ENCODE data around the gene SLAIN2.
"Not testable (repeated sequence)": the region's sequence is repeated elsewhere in the genome, so short reads cannot be mapped to it uniquely, and the experiment has no call there.

SLAIN2 gene

DNA sequence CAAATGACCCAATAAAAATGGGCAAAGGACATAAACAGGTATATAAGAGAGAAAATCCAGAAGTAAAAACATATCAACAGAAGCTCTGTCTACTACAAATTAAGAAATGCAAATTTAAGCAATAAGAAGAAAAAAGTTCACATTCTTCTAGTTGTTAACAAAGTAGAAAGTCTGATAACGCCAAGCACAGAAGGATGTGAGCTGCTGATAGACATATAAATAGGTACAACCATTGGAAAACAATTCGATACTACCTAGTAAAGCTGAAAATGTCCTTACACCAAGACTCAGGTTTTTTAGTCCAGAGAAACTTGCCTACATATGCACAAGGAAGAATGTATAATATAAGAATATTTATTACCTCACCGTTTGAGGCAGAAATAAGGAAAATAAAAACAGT lies 35.8 kb upstream of the SLAIN2 start:
- TF ChIP-seq, protein P1, sequence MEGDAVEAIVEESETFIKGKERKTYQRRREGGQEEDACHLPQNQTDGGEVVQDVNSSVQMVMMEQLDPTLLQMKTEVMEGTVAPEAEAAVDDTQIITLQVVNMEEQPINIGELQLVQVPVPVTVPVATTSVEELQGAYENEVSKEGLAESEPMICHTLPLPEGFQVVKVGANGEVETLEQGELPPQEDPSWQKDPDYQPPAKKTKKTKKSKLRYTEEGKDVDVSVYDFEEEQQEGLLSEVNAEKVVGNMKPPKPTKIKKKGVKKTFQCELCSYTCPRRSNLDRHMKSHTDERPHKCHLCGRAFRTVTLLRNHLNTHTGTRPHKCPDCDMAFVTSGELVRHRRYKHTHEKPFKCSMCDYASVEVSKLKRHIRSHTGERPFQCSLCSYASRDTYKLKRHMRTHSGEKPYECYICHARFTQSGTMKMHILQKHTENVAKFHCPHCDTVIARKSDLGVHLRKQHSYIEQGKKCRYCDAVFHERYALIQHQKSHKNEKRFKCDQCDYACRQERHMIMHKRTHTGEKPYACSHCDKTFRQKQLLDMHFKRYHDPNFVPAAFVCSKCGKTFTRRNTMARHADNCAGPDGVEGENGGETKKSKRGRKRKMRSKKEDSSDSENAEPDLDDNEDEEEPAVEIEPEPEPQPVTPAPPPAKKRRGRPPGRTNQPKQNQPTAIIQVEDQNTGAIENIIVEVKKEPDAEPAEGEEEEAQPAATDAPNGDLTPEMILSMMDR (IDR thresholded peaks at IDR 0.05; ENCODE audit: insufficient read depth, low read depth, low read length, missing control alignments): no peak
- DNase-seq (ENCODE audit: low read depth): no peak

DNA sequence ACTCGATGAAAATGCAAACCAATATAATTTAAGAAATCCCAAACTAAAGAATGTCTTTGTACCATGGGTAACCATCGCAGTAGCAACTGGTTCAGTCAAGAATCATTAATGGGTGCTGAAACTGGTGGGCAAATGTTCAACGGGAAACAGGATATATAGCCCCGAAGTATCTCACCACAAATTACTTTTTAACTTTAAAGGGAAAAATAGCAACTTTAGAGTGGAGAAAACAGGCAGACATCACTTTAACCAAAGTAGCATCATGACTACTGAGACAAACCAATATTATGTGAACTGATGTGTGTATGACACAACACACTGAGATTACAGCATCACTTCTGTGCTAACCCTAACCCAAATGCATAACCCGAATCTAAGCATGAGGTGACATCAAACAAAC lies 33.8 kb upstream of the SLAIN2 start:
- DNase-seq (ENCODE audit: low read depth): no peak
- TF ChIP-seq, protein P1 (IDR thresholded peaks at IDR 0.05; ENCODE audit: insufficient read depth, low read depth, low read length, missing control alignments): no peak

More for the DNA sequence above, 35.8 kb upstream of the SLAIN2 start:
- no peak overlapping the region for H3K4me3 ChIP-seq (ENCODE audit: low read length)

DNA sequence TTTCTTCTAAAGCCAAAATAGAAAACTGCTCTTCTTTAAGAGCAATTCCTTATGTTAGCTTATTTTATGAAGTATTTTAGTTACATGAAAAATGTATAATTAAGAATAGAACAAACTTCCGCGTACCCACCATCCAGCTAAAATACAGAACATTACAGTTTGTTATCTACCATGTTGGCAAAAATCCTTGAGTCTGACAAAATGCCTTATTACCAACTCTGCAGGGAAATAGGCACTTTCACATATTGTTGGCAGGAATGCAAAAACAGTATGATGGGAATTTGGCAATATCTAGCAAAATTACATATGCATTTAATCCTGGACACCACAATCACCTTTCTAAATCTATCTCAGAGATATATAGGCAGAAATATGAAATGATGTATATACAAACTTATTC lies 32.4 kb upstream of the SLAIN2 start:
- H3K4me3 ChIP-seq (ENCODE audit: low read length): no peak overlapping the region
- DNase-seq (ENCODE audit: low read depth): no peak
- TF ChIP-seq, protein P1 (IDR thresholded peaks at IDR 0.05; ENCODE audit: insufficient read depth, low read depth, low read length, missing control alignments): no peak

More for the DNA sequence above, 33.8 kb upstream of the SLAIN2 start:
- H3K4me3 ChIP-seq (ENCODE audit: low read length): no peak overlapping the region

DNA sequence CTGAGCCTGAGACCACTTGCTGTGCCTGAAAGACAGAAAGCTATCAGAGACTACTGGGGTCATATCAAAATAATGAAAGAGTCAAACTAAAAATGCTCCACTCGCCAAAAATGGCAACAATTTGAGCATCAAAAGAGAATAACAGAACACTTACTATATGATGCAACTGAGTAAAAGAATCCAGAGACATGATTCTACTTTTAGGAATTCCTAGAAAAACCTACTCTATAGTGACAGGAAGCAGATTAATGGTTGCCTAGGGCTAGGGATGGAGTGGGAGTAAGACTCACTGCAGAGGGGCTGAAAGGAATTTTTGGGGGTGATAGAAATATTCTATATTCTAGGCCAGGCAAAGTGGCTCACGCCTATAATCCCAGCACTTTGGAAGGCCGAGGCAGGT lies 29.4 kb upstream of the SLAIN2 start:
- DNase-seq (ENCODE audit: low read depth): no peak
- no peak overlapping the region for H3K4me3 ChIP-seq (ENCODE audit: low read length)
- TF ChIP-seq, protein P1 (IDR thresholded peaks at IDR 0.05; ENCODE audit: insufficient read depth, low read depth, low read length, missing control alignments): no peak

DNA sequence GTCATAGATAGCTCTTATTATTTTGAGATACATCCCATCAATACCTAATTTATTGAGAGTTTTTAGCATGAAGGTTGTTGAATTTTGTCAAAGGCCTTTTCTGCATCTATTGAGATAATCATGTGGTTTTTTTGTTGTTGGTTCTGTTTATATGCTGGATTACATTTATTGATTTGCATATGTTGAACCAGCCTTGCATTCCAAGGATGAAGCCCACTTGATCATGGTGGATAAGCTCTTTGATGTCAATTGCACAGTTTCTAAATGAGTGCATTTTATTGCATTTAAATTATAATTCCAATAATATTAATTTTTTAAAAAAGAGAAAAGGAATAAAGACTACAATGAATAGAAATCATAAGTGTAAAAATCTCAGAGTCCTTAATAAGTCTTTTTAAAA lies 26.6 kb upstream of the SLAIN2 start:
- H3K4me3 ChIP-seq (ENCODE audit: low read length); DNase-seq (ENCODE audit: low read depth): not testable (repeated sequence)

DNA sequence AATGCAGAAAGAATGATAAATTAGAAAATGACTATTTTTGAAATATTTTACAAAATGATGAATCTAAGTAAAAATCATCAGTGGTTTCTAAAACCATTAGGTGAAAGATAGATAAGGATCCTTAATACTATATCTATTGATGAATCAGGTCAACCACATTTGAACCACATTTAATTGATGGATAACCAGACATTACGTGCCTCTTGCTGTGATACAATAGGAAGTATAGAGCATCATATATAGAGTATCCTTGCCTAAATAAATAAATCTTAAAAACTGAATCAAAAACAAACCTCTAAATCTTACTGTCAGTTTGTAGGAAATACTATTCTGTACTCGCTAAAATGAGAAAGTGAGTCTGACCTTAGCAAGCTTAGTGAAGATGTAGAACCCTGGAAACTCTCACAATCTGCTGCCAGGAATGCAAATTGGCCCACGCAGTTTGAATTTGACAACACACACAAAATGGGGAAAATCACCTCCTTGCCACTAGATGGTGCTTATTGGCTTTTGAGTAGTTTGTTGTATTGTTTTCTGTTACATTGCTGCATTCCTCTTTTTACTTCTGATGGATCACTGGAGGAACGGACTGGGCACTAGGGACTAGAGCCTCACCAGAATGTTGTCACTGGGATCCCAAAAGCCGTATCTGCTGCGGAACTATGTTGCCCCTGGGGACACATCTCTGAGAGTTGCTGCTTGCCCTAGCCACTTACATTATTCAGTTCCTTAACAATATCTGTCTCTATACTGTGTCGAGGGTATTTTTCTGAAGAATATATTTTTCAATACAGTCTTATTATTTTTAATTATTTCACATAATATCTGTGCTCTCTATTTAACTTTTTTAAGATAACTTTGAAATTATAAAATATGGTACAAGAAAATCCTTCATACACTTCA lies 25.4 kb upstream of the SLAIN2 start:
- H3K4me3 ChIP-seq (ENCODE audit: low read length): no peak overlapping the region
- TF ChIP-seq, protein P1 (IDR thresholded peaks at IDR 0.05; ENCODE audit: insufficient read depth, low read depth, low read length, missing control alignments): peak; percentile 79
- peak; percentile 78 for DNase-seq (ENCODE audit: low read depth)

DNA sequence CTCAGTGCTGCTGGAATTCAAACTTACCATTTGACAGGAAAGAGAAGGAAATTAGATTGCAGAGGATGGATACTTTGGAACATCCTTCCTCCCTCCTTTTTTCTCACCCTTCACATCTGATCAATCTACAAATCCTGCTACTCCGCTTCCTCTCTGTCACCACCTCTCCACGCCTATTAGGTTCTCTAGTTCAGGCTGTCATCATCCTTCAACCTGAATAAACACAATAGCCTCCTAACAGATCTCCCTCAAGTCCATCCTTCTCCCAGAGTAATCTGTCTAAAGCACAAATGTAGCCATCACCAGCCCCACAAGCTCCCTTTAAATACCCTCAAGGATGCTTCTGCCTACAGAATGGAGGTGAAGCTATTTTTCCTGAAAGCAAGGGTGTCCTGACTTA lies 20.0 kb upstream of the SLAIN2 start:
- DNase-seq (ENCODE audit: low read depth): no peak
- TF ChIP-seq, protein P1 (IDR thresholded peaks at IDR 0.05; ENCODE audit: insufficient read depth, low read depth, low read length, missing control alignments): no peak
- no peak overlapping the region for H3K4me3 ChIP-seq (ENCODE audit: low read length)

Data from epithelial cell of esophagus (primary cell).